Endothelial cell of umbilical vein (primary cell): ENCODE data around the gene CELSR2. TPM values are rescaled to one million over a fixed set of nuclear protein-coding genes. Genes with fewer than 3 reads are reported as not detected.

ENCODE experiments used
- BruUV-seq: library from RNA; stranded (reverse); fragments of 400-500 nt; replicated peaks from 2 replicates; lab custom pipeline; 2021; lab: Mats Ljungman, UMichigan
- CTCF ChIA-PET: fragments of 300-600, 350-600 bp; sonication (Branson Sonifier 250); formaldehyde crosslinking; loops from one replicate; lab custom pipeline; 2021; ENCODE audit warnings: antibody characterized with exemption, inconsistent platforms; lab: Charles Lee
- POLR2A ChIA-PET: fragments of 300-600, 350-600 bp; sonication (Branson Sonifier 250); formaldehyde crosslinking; loops from one replicate; lab custom pipeline; 2021; ENCODE audit warnings: antibody characterized with exemption, inconsistent platforms; lab: Charles Lee
- DNase-seq: peaks from one replicate; pipeline ENCODE4 v3.0.0-alpha.2; 2011; ENCODE audit warnings: low read depth, low spot score
- FAIRE-seq: peaks from 2 replicates; lab custom pipeline; 2011; peaks lifted over from hg19 to GRCh38; lab: Jason Lieb, UNC
- H2AFZ ChIP-seq: 2 replicates; pipeline ENCODE4 v1.6.0; 2012; ENCODE audit warnings: low read depth, low read length, control low read depth, inconsistent platforms
- H3K27ac ChIP-seq: 2 replicates; pipeline ENCODE4 v1.5.1; 2011; ENCODE audit warnings: low read depth, mild to moderate bottlenecking, control low read depth, low read length, moderate library complexity; ENCODE audit not compliant: insufficient read depth
- H3K27me3 ChIP-seq, 2 experiments: 2 replicates each; pipeline versions ENCODE4 v1.6.0 to v1.6.1; 2011; ENCODE audit warnings: low read length in 2 of 2, mixed read lengths in 1 of 2; ENCODE audit not compliant: control insufficient read depth in 2 of 2, insufficient read depth in 2 of 2
- H3K36me3 ChIP-seq, 2 experiments: 2 replicates in 1 of 2; 3 replicates in 1 of 2; pipeline ENCODE4 v1.5.1; 2011; ENCODE audit warnings: low read length in 2 of 2, mild to moderate bottlenecking in 1 of 2, moderate library complexity in 1 of 2; ENCODE audit not compliant: control insufficient read depth in 2 of 2, insufficient read depth in 2 of 2; ENCODE audit errors: extremely low read depth in 1 of 2
- H3K4me1 ChIP-seq: 3 replicates; pipeline ENCODE4 v1.5.1; 2011; ENCODE audit warnings: mild to moderate bottlenecking, low read length; ENCODE audit not compliant: control insufficient read depth, insufficient read depth; ENCODE audit errors: extremely low read depth
- H3K4me2 ChIP-seq: 2 replicates; pipeline ENCODE4 v1.6.1; 2011; ENCODE audit warnings: low read length, control low read depth, mixed read lengths; ENCODE audit not compliant: insufficient read depth
- H3K4me3 ChIP-seq, 3 experiments: fragments of 200-600 bp in 1 of 3; sonication (generic), shearing (Covaris generic) in 1 of 3; replicated peaks in 1 of 3; 2 replicates each; pipeline ENCODE4 v1.5.1; 2011 to 2016; ENCODE audit warnings: control low read depth in 3 of 3, low read length in 3 of 3, mild to moderate bottlenecking in 2 of 3, inconsistent platforms in 1 of 3, low read depth in 1 of 3, moderate library complexity in 1 of 3; ENCODE audit not compliant: insufficient read depth in 1 of 3
- H3K79me2 ChIP-seq: 2 replicates; pipeline ENCODE4 v1.6.0; 2012; ENCODE audit warnings: low read length, inconsistent platforms; ENCODE audit not compliant: control insufficient read depth, insufficient read depth
- H3K9ac ChIP-seq: replicated peaks from 2 replicates; pipeline ENCODE3; 2011; ENCODE audit warnings: low read length, control low read depth; ENCODE audit not compliant: insufficient read depth; ENCODE audit errors: extremely low read depth
- H3K9me1 ChIP-seq: replicated peaks from 3 replicates; pipeline ENCODE4 v1.6.0; 2011; ENCODE audit warnings: mild to moderate bottlenecking, low read length; ENCODE audit not compliant: control insufficient read depth, insufficient read depth; ENCODE audit errors: extremely low read depth
- H3K9me3 ChIP-seq: replicated peaks from 2 replicates; pipeline ENCODE4 v1.5.1; 2012; ENCODE audit warnings: low read length, inconsistent platforms; ENCODE audit not compliant: control insufficient read depth, insufficient read depth
- H4K20me1 ChIP-seq: replicated peaks from 2 replicates; pipeline ENCODE3; 2011; ENCODE audit warnings: mild to moderate bottlenecking, low read length; ENCODE audit not compliant: control insufficient read depth, insufficient read depth; ENCODE audit errors: extremely low read depth
- CTCF ChIP-seq, 2 donors: IDR thresholded peaks; 1 replicate in 1 of 2; 2 replicates in 1 of 2; pipeline ENCODE4 v1.5.1; 2011; ENCODE audit warnings: low read length in 2 of 2, mild to moderate bottlenecking in 2 of 2, moderate library complexity in 2 of 2, control low read depth in 1 of 2, inconsistent platforms in 1 of 2, low read depth in 1 of 2; ENCODE audit not compliant: insufficient read depth in 1 of 2; ENCODE audit errors: extremely low read depth in 1 of 2
- EZH2 ChIP-seq: IDR thresholded peaks from 2 replicates; pipeline ENCODE4 v1.6.1; 2012; ENCODE audit warnings: borderline replicate concordance, low read depth, mild to moderate bottlenecking, moderate library complexity, low read length, inconsistent platforms; ENCODE audit not compliant: severe bottlenecking
- FOS ChIP-seq: IDR thresholded peaks from 2 replicates; pipeline ENCODE4 v1.6.1; 2011; ENCODE audit warnings: mild to moderate bottlenecking, low read length, moderate library complexity, borderline replicate concordance; ENCODE audit not compliant: insufficient read depth
- GATA2 ChIP-seq: IDR thresholded peaks from 2 replicates; pipeline ENCODE4 v1.7.0; 2011; ENCODE audit warnings: low read depth, mild to moderate bottlenecking, moderate library complexity, mixed read lengths, low read length; ENCODE audit not compliant: insufficient read length, insufficient read depth
- JUN ChIP-seq: IDR thresholded peaks from 2 replicates; pipeline ENCODE4 v1.6.1; 2011; ENCODE audit warnings: borderline replicate concordance, low read depth; ENCODE audit not compliant: insufficient read length, insufficient read depth
- MAX ChIP-seq: IDR thresholded peaks from 2 replicates; pipeline ENCODE4 v1.6.1; 2011; ENCODE audit not compliant: insufficient read depth, insufficient read length
- MYC ChIP-seq: IDR thresholded peaks from one replicate; pipeline ENCODE4 v1.6.1; 2011; ENCODE audit warnings: mild to moderate bottlenecking, low read depth, low read length
- POLR2A ChIP-seq: IDR thresholded peaks from 2 replicates; pipeline ENCODE4 v1.6.1; 2012; ENCODE audit warnings: low read depth, mild to moderate bottlenecking, control low read depth, low read length
- POLR2AphosphoS5 ChIP-seq: IDR thresholded peaks from 2 replicates; pipeline ENCODE4 v1.6.1; 2012; ENCODE audit warnings: low read depth, mild to moderate bottlenecking, control low read depth, low read length, moderate library complexity; ENCODE audit not compliant: insufficient read depth
- dilution Hi-C: fragments of 300-500 bp; cut with MboI; formaldehyde crosslinking; loops from one replicate; pipeline ENCODE4 v1.15.0; 2019; ENCODE audit warnings: low sequenced_read_pairs; ENCODE audit not compliant: extremely low pct_ligation_motif_present
- intact Hi-C: fragments of 100-400 bp; cut with micrococcal nuclease; formaldehyde crosslinking; loops from one replicate; pipeline ENCODE4 v1.10.0; 2022
- polyA plus RNA-seq, 4 experiments: library from polyadenylated mRNA; depleted of rRNA in 3 of 4; stranded (reverse) in 3 of 4; unstranded in 1 of 4; fragments of >200 nt; gene quantifications; 2 replicates each; pipeline versions ENCODE4 v1.2.1 to v1.2.3, GENCODE V29; 2011 to 2012; ENCODE audit warnings: missing spikeins in 1 of 4
- total RNA-seq: library from RNA; stranded (reverse); gene quantifications from 2 replicates; pipeline ENCODE4 v1.2.3, GENCODE V29; 2021

CELSR2 gene
- total and polyA plus RNA-seq, 2 donors (not counting 3 experiments of a cell fraction or from before 2014, with no cell fraction given): 0.90 to 1.4 TPM

- H3K4me1 ChIP-seq: no peaks in the 10 kb centered on the region
- CTCF ChIA-PET: interaction anchor here (0.7 to 1.5 kb wide), 3 partner anchors 31 to 172 kb away, joined by 3 to 4 read pairs (median 4); no protein-coding TSS in a partner anchor
- peaks cover 9% of the 10 kb centered on the region for H3K79me2 ChIP-seq
- no peak overlapping the region for H2AFZ ChIP-seq
- H3K9ac ChIP-seq: no peak overlapping the region
- H3K4me3 ChIP-seq: no peak overlapping the region
- no peaks in the 10 kb centered on the region for H3K9me3 ChIP-seq
- no peak overlapping the region for H3K27ac ChIP-seq
- FAIRE-seq (no peak), DNase-seq (no peak)
- no peak overlapping the region for H3K4me2 ChIP-seq
- BruUV-seq: no TSS peak
- no peaks in the 10 kb centered on the region for H4K20me1 ChIP-seq
- TF ChIP-seq CTCF (IDR thresholded peaks at IDR 0.05; ENCODE audit: extremely low read depth in 1 of 2, insufficient read depth in 1 of 2, low read depth in 1 of 2, low read length in 2 of 2) (no peak), MAX (no peak)
- dilution Hi-C loops (no loop called here), intact Hi-C loops (no loop called here)
- no peaks in the 10 kb centered on the region for H3K9me1 ChIP-seq
- H3K27me3 ChIP-seq: no peaks in the 10 kb centered on the region
- peaks cover 38 to 41% of the 10 kb centered on the region in 2 experiments for H3K36me3 ChIP-seq
- POLR2A ChIA-PET: no interaction called here
Observed at GRCh38 chr1:109231066-109231465, 18.3 kb upstream of the CELSR2 start.

- BruUV-seq: no TSS peak
- no peaks in the 10 kb centered on the region for H3K79me2 ChIP-seq
- H3K4me3 ChIP-seq: no peak overlapping the region
- ChIA-PET POLR2A (no interaction called here), CTCF (no interaction called here)
- no peak overlapping the region for H2AFZ ChIP-seq
- dilution Hi-C loops (no loop called here), intact Hi-C loops (no loop called here)
- no peaks in the 10 kb centered on the region for H3K27me3 ChIP-seq
- peaks cover 38 to 48% of the 10 kb centered on the region in 2 experiments for H3K36me3 ChIP-seq
- no peaks in the 10 kb centered on the region for H3K4me1 ChIP-seq
- TF ChIP-seq MYC: no peak
- no peak for TF ChIP-seq JUN
- TF ChIP-seq EZH2: no peak
- no peak for TF ChIP-seq FOS
- no peak for TF ChIP-seq POLR2A
- no peak for TF ChIP-seq MAX
- no peak for TF ChIP-seq GATA2
- no peak for TF ChIP-seq POLR2AphosphoS5
- TF ChIP-seq CTCF (IDR thresholded peaks at IDR 0.05; ENCODE audit: extremely low read depth in 1 of 2, insufficient read depth in 1 of 2, low read depth in 1 of 2, low read length in 2 of 2): no peak
- DNase-seq: no peak
- no peaks in the 10 kb centered on the region for H3K9me1 ChIP-seq
- H3K27ac ChIP-seq: no peak overlapping the region
- H4K20me1 ChIP-seq: no peaks in the 10 kb centered on the region
- no peak overlapping the region for H3K4me2 ChIP-seq
- no peak for FAIRE-seq
- no peak overlapping the region for H3K9ac ChIP-seq
- no peaks in the 10 kb centered on the region for H3K9me3 ChIP-seq
Observed at GRCh38 chr1:109235137-109235536, 14.2 kb upstream of the CELSR2 start.
